T-helper 9 cell (primary cell): Measurements from ENCODE around the gene PKNOX1.
"Not testable (repeated sequence)": the region's sequence is repeated elsewhere in the genome, so short reads cannot be mapped to it uniquely, and the experiment has no call there.

Source experiments
- DNase-seq: peaks from one replicate; pipeline ENCODE4 v3.0.0-alpha.2; 2020

The PKNOX1 gene

DNA sequence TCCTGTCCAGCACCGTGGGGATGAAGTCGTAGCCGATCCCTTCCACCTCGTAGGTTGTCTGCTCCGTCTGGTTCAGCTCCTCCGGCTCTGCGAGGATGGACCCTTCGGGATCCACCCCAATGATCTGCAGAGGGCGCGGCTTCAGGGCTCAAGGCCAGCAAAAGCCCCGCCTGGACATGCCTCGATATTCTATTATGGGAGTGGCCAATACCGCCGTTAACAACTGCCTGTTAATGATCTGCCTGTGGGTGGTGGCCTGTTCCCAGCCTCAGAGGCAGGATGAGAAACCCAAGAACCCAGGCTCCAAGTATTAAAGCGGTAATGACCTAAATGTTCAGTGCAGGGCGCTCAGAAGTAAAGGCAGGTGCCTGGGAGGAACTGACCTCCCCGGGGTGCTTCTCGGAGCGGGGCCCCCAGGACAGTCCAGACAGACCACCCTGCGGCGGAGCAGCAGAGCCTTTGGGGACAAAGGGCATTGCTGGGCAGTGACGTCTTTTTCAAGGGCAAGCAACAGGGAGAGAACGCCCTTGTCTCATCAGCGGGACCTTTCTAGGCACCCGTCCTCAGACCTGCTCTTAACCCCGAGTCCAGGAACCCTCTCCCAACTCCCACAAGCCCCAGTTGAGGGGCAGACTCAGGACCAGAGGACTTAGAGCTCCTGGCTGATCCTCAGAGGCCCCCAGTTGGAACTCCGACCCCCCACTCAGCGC, 88.7 kb downstream of the PKNOX1 start:
- DNase-seq: not testable (repeated sequence)

DNA sequence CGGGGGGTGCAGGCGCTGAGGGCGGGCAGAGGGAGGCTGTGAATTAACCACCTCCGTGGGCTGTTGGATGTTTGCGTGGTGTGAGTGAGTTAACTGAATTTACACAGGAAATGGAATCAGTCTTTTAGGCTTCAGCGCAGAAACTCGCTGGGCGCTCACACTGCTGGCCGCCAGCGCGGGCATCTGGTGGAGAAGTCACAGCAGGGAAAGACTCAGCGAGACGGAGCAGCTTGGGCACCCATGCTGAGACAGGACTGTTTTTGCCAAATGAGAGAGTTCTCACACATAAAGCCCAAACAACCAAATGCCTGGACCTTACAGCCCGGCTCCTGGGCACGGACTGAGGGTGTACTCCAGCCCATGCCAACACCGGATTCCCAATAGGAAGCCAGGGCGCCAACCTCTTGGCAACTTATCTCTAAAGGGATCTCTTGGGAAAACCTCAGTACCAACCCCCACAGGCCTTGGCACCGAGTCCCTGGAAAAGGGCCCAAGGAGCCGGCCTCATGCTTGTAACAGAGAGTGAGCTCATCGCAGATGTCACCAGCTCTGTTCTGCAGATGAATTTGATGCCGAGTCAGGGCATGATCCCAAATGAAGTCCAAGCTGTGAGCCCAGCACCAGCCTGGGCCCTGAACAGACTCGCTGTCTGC, 90.0 kb downstream of the PKNOX1 start:
- DNase-seq: not testable (repeated sequence)

DNA sequence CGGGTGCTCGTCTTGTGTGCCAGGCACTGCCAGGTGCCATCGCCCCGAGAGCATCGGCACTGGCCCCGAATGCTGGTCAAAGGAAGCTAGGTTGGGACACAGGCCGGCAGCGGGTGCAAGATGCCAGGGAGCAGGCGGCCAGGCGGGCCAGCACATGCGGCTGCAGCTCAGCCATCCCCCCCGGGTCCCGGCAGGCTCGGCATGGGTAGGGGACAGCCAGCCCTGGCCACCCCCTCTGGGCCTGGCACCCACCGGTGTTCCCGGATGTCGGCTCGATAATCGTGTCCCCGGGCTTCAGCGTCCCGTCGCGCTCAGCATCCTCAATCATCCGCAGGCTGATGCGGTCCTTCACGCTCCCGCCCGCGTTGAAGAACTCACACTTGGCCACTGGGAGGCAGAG, 91.6 kb downstream of the PKNOX1 start:
- not testable (repeated sequence) for DNase-seq

DNA sequence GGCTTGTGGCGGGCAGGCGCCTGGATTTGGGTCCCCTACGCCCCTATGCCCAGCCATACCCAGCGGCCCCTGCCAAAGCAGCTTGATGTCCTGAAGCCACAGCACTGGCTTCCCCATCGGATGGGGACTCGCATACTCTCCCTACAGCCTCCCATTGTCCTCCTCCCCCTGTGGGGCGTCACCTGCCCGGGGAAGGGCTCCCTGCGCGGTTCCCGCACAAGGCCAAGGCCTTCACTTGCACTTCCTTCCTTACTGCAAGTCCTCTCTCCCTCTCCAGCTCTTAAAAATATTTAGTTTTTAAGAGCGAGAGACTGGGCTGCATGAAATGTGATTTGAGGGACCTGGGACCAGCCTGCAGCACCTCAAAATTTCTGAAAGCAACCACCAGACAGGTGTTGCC, 92.3 kb downstream of the PKNOX1 start:
- DNase-seq: not testable (repeated sequence)

DNA sequence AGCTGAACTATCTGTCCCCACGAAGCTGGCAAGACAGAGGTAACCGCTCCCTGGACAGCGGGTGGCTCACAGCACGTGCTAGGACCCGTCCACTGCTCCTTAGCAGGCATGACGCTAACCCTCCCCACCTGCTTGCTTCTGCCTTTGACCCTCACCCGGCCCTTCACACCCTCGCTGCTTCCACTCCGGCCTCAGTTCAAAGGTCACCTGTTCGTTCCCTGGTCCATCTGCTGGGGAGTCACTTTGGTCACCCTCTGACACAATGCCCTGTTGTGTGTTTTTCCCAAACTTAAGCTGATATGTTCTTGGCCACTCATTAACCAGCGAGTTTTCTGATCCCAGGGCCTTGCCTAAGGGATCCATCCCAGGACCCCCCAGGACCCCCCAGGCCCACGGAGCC, 93.7 kb downstream of the PKNOX1 start:
- not testable (repeated sequence) for DNase-seq

DNA sequence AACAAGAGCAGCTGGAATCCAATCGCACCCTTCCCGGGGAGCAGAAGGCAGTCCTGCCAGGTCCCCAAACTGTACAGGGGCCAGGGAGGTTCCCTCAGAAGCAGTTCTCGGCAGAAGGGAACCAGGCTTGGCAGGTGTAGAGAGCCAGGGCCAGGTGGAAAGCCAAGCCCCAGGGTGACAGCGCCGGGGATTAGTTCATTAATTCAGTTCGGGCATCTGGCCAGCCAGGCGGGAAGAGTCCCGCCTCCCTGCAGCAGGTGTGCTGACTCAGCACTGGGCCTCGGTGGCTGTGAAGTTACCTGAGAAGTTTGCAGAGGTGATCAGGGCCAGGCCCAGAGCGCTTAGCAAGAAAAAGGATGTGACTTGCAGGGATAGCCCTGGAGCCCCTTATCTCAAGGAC, 95.3 kb downstream of the PKNOX1 start:
- DNase-seq: not testable (repeated sequence)

DNA sequence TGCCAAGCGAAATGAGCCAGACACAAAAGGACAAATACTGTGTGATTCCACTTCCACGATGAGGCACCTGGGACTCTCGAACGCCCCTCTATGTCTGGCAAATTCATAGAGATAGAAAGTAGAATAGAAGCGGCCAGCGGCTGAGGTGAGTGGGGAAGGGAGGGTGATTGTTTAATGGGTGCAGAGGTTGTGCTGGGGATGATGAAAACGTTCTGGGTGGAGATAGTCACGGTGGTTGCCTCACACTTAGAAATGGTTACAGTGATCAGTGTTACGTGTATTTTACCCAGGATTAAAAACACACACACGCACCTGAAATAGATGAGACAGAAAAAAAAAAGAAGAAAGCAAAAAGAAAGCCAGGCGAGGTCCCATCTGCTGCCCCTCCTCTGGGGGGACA, 98.4 kb downstream of the PKNOX1 start:
- DNase-seq: not testable (repeated sequence)

DNA sequence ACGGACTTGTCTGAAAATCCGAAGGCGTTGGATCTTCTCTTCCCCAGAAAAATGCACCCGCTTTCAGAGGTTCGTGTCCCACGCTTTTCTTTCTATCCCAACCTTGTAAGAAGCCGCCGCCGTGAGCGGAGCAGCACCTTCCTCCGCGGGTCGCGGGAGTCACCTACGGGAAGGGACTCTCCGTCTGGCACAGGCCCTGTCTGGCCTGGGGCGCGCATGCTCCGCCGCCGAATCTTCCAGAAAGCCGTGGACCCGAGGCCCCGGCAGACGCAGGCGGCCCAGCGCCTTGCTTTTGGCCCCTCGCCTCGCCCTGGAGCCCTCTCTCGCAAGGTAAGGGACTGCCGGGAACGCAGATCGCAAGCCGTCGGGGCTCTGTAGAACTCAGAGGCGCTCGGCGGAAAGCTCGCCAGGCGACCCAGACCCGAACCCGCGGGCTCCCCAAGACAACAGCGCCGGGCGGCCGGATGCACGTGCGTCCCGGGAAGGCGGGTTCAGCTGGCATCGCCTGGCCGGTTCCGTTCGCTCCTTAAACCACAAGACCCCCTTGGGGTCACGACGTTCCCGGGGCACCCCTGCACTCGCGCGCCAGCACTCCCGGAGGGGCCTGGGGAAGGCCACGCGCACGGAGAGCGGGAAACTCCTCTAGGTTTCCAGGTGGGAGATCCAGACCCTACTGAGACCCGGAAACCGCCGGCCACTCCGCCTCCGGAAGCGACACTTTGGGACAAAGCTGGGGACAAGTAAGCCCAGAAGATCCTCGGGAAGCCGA, 100.2 kb downstream of the PKNOX1 start:
- DNase-seq: not testable (repeated sequence)

DNA sequence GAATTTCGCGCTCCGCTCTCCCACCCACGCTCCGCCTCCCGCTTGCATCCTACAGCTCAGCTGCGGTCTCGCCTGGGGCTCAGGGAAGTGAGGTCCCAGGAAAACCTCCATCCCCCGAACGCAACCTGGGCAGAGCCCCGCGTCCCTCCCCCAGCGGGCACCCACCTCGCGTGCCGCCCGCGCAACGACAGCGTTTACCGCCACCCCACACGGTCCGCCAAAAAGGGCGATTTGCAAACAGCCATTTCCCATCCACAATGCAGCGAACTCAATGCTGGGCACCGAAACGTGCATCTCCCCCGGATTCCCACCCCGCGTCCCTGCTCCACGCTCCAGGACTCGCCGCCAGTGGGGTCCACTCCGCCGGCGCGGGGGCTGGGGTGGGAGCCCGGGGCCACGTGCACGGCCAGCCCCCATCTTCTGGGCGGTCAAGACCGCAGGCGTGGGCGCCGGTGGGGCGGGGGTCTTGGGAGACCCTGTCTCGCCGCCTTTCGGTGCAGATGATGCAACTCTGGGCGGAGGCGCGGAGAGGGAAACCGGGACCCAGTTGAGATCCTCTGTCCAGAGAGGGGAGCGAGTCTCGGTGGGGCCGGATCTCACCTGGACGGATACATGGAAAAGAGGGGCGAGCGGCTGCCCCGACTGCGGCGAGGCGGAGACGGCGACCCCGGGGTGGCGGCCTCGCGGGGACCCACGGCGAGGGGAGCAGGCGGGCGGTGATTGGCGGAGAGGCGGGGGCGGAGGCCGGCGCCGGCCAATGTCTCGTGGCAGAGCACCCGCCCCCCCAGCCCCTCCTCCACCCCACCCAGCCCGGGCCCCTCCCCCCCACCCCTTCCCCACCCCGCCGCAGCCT, 101.0 kb downstream of the PKNOX1 start, which contains the start of gene CBS:
Gene CBS, minus strand, starts transcription at position 666 of the 853 bp plus-strand sequence. CDS start 3,642 bp downstream, outside the sequence.
- DNase-seq: not testable (repeated sequence)

DNA sequence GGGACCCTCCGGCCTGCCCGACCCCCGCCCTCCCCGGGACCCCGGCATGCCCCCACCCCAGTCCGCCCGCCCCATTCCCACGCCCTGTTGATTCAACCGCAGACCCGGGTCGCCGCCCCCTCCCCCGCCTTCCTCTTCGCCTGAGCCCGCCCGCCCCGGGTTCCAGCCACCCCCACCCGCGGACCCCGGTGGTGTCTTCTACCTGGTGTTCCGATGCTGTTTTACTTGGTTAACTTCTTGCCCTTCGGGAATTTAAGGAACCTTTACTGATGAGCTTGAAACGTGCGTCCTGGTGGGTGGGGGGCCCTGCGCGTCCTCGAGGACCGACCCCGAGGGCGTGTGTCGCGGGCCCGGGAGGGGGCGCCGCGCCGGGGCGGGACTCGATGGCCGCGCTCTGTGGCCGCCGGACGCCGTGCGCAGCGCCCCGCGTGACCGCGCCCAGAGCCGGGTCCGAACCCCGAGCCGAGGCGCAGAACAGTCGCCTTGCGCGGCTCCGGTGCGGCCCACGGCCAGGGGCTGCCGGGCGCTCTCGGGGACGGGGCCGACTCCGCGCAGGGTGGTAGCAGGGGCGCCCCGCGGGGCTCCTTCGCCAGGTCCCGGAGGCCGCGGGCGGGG, 101.8 kb downstream of the PKNOX1 start:
- not testable (repeated sequence) for DNase-seq

DNA sequence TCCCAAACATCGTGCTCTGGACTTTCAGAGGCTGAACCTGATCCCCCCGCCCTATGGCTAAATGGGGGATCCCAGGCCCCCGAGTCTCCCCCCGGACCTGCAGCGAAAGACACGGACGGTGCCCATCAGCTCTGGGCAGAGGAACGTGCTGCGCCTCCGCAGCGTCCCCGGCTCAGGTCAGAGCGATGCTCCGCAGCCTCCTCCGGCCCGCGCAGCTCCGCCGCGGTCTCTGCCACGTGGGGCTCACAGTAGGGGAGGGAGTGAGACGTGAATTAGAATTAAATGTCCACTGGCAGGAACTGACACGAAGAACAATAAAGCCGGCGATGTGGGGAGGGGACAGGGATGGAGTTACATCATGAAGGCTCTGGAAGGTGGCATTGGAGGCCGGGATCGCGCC, 102.3 kb downstream of the PKNOX1 start:
- DNase-seq: not testable (repeated sequence)

DNA sequence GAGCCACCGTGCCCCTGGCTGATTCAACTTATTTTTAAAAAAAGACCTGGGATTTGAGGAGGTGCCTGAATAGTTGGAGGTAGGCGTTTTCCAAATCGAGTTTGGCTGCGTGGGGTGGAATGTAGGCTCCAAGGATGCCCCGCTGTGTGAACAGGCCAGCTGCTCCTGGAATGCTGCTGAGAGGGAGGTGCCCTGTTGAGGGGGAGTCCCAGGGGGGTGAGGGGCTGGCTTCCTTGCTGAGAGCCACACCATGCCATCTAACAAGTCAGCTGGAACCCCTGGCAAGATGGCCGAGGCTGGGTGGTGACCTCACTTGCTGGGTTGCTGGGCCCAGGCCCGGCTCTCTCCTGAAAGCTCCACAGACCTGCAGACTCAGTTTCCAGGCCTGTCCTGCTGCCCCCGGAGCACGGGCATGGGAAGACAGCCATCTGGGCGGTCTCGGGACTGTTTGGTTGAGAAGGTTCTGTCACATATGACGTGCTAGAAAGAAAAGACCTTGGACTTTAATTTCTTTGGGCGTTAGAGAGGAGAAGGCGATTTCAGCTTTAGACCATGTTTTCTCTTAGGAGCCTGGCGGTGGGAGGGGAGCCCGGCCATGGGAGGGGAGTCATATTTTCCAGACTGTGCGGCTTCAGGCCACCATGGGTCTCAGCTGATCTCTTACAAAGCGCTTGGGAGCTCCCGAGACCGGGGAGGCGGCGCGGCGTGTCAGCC, 108.4 kb downstream of the PKNOX1 start:
- DNase-seq: not testable (repeated sequence)
